ENCODE data around the gene EGFLAM. TPM values are rescaled to one million over a fixed set of nuclear protein-coding genes. Genes with fewer than 3 reads are reported as not detected.

The EGFLAM gene
- total and polyA plus RNA-seq, 2 experiments from 2014 or later, result 0.06 to 0.27 TPM

DNA sequence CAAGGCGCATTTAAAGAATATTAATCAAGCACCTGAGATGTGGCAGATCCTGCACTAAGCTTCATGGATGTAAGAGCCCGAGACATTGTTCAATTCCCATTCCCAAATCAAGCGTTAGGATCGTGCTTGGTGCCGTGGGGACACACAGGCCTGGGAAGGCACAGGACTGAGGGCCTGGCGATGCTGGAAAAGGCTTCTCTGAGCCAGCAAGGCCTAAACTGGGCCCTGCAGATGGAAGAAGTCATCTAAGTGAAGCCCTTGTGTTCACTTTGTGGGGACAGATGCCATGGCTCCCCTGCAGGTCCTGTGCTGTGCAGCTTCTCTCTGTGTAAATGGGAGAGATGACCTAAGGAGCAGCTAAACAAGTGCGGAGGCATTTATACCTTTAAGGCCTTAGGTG, 214.2 kb downstream of the EGFLAM start:
- Histone ChIP-seq H3K36me3 (no peaks in the 10 kb centered on the region), H3K9me3 (ENCODE audit: low read depth) (no peaks in the 10 kb centered on the region), H3K27ac (no peak overlapping the region), H3K4me1 (ENCODE audit: low read depth) (peaks cover 10% of the 10 kb centered on the region), H3K27me3 (no peaks in the 10 kb centered on the region), H3K4me3 (no peak overlapping the region)
- TF ChIP-seq, protein P1, sequence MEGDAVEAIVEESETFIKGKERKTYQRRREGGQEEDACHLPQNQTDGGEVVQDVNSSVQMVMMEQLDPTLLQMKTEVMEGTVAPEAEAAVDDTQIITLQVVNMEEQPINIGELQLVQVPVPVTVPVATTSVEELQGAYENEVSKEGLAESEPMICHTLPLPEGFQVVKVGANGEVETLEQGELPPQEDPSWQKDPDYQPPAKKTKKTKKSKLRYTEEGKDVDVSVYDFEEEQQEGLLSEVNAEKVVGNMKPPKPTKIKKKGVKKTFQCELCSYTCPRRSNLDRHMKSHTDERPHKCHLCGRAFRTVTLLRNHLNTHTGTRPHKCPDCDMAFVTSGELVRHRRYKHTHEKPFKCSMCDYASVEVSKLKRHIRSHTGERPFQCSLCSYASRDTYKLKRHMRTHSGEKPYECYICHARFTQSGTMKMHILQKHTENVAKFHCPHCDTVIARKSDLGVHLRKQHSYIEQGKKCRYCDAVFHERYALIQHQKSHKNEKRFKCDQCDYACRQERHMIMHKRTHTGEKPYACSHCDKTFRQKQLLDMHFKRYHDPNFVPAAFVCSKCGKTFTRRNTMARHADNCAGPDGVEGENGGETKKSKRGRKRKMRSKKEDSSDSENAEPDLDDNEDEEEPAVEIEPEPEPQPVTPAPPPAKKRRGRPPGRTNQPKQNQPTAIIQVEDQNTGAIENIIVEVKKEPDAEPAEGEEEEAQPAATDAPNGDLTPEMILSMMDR (IDR thresholded peaks at IDR 0.05; ENCODE audit: low read depth, low read length), result no peak
- no peak for DNase-seq (ENCODE audit: low read depth in 1 of 2, low spot score in 1 of 2)

DNA sequence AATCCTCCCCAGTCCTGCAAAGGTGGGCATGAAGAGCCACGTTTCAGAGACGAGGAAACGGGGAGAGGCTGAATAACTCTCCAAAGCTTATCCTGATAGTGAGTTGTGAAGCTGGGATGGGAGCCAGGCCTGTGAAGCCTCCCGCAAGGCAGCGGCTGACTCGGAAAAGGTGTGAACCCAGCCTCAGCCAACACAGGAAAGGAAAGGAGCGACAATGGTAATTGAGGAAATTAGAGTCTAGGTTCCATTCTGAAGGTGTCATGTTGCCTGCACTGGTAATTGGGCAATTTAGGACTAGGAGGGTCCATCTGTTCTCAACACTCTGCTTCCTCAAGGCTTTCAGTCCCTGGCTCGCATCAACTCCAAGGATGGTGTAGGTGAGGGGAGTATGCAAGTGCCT, 214.6 kb downstream of the EGFLAM start:
- Histone ChIP-seq H3K36me3 (no peaks in the 10 kb centered on the region), H3K9me3 (ENCODE audit: low read depth) (no peaks in the 10 kb centered on the region), H3K27ac (no peak overlapping the region), H3K4me1 (ENCODE audit: low read depth) (peaks cover 7% of the 10 kb centered on the region), H3K27me3 (no peaks in the 10 kb centered on the region), H3K4me3 (no peak overlapping the region)
- TF ChIP-seq, protein P1 (IDR thresholded peaks at IDR 0.05; ENCODE audit: low read depth, low read length), result no peak
- DNase-seq (ENCODE audit: low read depth in 1 of 2, low spot score in 1 of 2), result no peak

DNA sequence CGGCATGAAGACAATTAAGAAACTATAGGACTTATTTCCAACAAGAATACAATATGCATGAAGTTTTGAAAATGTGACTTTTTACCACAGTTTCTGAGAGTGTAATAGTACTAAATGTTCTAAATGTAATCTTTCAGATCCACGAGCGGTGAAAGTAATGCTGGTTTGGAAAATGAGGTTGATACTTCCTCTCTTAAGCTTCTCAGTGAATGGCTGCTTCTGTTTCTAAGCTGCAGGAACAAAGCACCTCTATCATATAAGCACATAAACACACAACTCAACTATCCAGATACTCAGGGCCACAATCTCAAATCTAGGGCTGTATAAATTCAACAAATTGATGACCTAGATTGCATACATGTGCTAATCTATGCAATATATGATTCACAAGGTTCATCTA, 219.8 kb downstream of the EGFLAM start:
- DNase-seq (ENCODE audit: low read depth in 1 of 2, low spot score in 1 of 2), result no peak
- Histone ChIP-seq H3K36me3 (peaks cover 8% of the 10 kb centered on the region), H3K9me3 (ENCODE audit: low read depth) (no peaks in the 10 kb centered on the region), H3K4me3 (no peak overlapping the region), H3K27me3 (no peaks in the 10 kb centered on the region), H3K4me1 (ENCODE audit: low read depth) (peaks cover 11% of the 10 kb centered on the region), H3K27ac (no peak overlapping the region)
- TF ChIP-seq, protein P1 (IDR thresholded peaks at IDR 0.05; ENCODE audit: low read depth, low read length), result no peak

DNA sequence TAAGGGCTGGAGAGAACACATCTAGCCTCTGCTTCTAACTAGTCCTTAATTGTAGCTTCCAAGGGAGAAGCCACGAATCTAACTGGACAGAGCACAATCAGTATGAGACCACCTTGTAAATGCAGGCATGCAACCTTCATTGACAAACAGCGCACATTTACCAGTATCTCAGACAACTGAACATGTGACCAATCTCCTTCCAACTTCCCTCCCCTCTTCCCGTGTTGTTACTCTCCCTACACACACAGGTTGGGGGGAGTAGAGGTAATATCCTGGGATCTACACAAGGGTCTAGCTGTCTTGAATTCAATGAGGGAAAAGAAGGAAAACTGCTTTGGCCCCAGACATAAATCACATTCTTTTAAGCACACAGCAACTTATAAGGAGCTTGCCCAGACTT, 220.5 kb downstream of the EGFLAM start:
- DNase-seq (ENCODE audit: low read depth in 1 of 2, low spot score in 1 of 2), result no peak
- TF ChIP-seq, protein P1 (IDR thresholded peaks at IDR 0.05; ENCODE audit: low read depth, low read length), result no peak
- H3K9me3 ChIP-seq (ENCODE audit: low read depth), result no peaks in the 10 kb centered on the region
- H3K27me3 ChIP-seq, result no peaks in the 10 kb centered on the region
- H3K36me3 ChIP-seq, result peaks cover 8% of the 10 kb centered on the region
- no peak overlapping the region for H3K4me3 ChIP-seq
- H3K27ac ChIP-seq, result peak overlapping the region; percentile 65
- H3K4me1 ChIP-seq (ENCODE audit: low read depth), result peaks cover 11% of the 10 kb centered on the region

DNA sequence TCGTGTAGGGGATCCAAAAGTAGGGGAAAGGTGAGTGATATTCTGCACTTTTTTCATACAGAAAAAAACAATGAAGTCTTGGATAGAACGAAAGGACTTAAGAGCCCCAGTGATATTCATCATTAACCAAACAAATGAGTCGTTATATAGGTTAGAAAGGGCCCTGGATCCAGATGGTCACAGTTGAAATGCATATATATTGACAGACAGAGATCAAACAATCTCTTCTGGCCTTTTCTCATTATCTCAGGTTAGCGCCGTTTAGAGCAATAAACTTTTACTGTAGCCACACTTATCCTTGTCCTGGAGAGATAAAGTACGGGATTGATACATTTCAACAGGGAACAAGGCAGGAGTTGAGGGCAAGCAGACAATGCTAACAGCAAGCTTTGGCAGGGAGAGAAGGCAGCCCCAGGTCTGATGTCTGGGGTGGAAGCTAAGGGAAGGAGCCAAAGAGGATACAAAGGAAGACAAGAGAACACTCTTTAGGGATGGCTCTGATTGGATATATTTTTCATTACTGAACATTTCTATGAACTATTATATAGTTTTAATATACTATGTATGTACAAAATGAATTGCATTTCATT, 221.1 kb downstream of the EGFLAM start:
- Histone ChIP-seq H3K27ac (peak overlapping the region; percentile 65), H3K27me3 (no peaks in the 10 kb centered on the region), H3K4me1 (ENCODE audit: low read depth) (peaks cover 11% of the 10 kb centered on the region), H3K36me3 (peaks cover 8% of the 10 kb centered on the region), H3K4me3 (no peak overlapping the region), H3K9me3 (ENCODE audit: low read depth) (no peaks in the 10 kb centered on the region)
- DNase-seq (ENCODE audit: low read depth in 1 of 2, low spot score in 1 of 2), result no peak
- TF ChIP-seq, protein P1 (IDR thresholded peaks at IDR 0.05; ENCODE audit: low read depth, low read length), result no peak
